Spleen (tissue), 7 donors: Measurements from ENCODE around the gene KRT15.

Source experiments
- CTCF ChIP-seq, 11 experiments: fragments of 200-600 bp in 7 of 11; fragments of 450-650 bp in 4 of 11; sonication (generic) in 4 of 11; IDR thresholded peaks in 8 of 11; conservative IDR thresholded peaks in 3 of 11; 1 replicate in 7 of 11; 2 replicates in 4 of 11; pipeline versions ENCODE4 v1.4.0 to v1.8.0; 2016 to 2021; ENCODE audit warnings: antibody characterized with exemption in 11 of 11, inconsistent platforms in 4 of 11, mild to moderate bottlenecking in 1 of 11
- POLR2A ChIP-seq, 3 donors: fragments of 450-650 bp; IDR thresholded peaks; one replicate each; pipeline ENCODE4 v1.5.1; 2017; ENCODE audit warnings: antibody characterized with exemption in 3 of 3, mild to moderate bottlenecking in 1 of 3
- donor health status: DM: no; HTN: no; CAD: no; lungs with moderate emphysema.
- donor health status: DM: no; HTN: no; CAD: no.
- donor health status: DM: no; HTN: no; CAD: no.

DNA sequence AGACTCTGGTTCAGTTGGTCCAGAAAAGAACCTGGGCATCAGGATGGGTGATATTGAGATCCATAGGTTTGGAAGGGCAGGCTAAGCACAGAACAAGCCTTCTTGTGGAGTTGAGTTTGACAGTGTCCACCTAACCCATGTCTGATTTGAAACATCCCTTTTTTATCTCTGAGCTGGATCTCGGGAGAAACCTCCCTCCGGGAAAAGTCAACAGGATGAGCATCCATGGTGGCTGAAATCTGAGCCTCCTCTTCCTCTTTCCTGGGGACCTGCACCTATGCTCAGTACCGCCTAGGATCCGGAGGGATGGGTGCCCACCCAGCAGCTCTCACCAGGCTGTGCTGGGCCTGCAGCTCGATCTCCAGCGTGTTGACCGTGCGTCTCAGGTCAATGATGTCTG, 54.9 kb downstream of the KRT15 start:
- TF ChIP-seq CTCF (IDR thresholded peaks at IDR 0.05 in 8 of 11, conservative IDR thresholded peaks at IDR 0.05 in 3 of 11) (no peak), POLR2A (IDR thresholded peaks at IDR 0.05) (no peak)
